DND-41 (cell line): ENCODE measurements around the gene MIPOL1.

Experiments
- ATAC-seq: fragments of 200-7000 bp; cut with Tn5 transposase; 3 replicates; pipeline ENCODE4 v1.9.1; 2021; ENCODE audit warnings: low read depth; ENCODE audit not compliant: insufficient read depth
- DNase-seq: peaks from one replicate; pipeline ENCODE4 v3.0.0-alpha.2; 2020
- H2AFZ ChIP-seq: 2 replicates; pipeline ENCODE4 v1.6.0; 2012; ENCODE audit warnings: low read depth, low read length
- H3K27ac ChIP-seq: 2 replicates; pipeline ENCODE4 v1.5.1; 2012; ENCODE audit warnings: low read length, inconsistent platforms
- H3K27me3 ChIP-seq: fragments of 200-600 bp; sonication (generic); 2 replicates; pipeline ENCODE4 v1.6.0; 2012; ENCODE audit warnings: low read length, mild to moderate bottlenecking, inconsistent platforms; ENCODE audit not compliant: insufficient read depth, poor library complexity
- H3K36me3 ChIP-seq: 2 replicates; pipeline ENCODE4 v1.5.1; 2012; ENCODE audit warnings: low read length, inconsistent platforms; ENCODE audit not compliant: insufficient read depth
- H3K4me1 ChIP-seq: 2 replicates; pipeline ENCODE4 v1.5.1; 2012; ENCODE audit warnings: mild to moderate bottlenecking, low read length; ENCODE audit not compliant: insufficient read depth
- H3K4me2 ChIP-seq: 2 replicates; pipeline ENCODE4 v1.6.0; 2012; ENCODE audit warnings: mild to moderate bottlenecking, moderate library complexity, low read length, inconsistent platforms; ENCODE audit not compliant: insufficient read depth
- H3K4me3 ChIP-seq, 2 experiments: fragments of 200-600 bp in 1 of 2; shearing (Covaris generic) in 1 of 2; 2 replicates each; pipeline ENCODE4 v1.5.1; 2012 to 2016; ENCODE audit warnings: inconsistent platforms in 2 of 2, low read length in 2 of 2, mild to moderate bottlenecking in 2 of 2, low read depth in 1 of 2, moderate library complexity in 1 of 2
- H3K79me2 ChIP-seq: 2 replicates; pipeline ENCODE4 v1.6.0; 2012; ENCODE audit warnings: low read length, inconsistent platforms; ENCODE audit not compliant: insufficient read depth
- H3K9ac ChIP-seq: 2 replicates; pipeline ENCODE4 v1.6.0; 2012; ENCODE audit warnings: low read depth, mild to moderate bottlenecking, inconsistent platforms, low read length, moderate library complexity
- H3K9me3 ChIP-seq: 2 replicates; pipeline ENCODE4 v1.5.1; 2012; ENCODE audit warnings: low read length, moderate library complexity, mild to moderate bottlenecking, inconsistent platforms; ENCODE audit not compliant: insufficient read depth, severe bottlenecking
- H4K20me1 ChIP-seq: 2 replicates; pipeline ENCODE4 v1.6.0; 2012; ENCODE audit warnings: low read length; ENCODE audit not compliant: insufficient read depth
- CTCF ChIP-seq: IDR thresholded peaks from 2 replicates; pipeline ENCODE4 v1.5.1; 2012; ENCODE audit warnings: borderline replicate concordance, low read length, moderate library complexity, mild to moderate bottlenecking; ENCODE audit not compliant: poor library complexity, severe bottlenecking; ENCODE audit errors: extremely low read depth
- EZH2 ChIP-seq: IDR thresholded peaks from 3 replicates; pipeline ENCODE4 v1.6.1; 2012; ENCODE audit warnings: borderline replicate concordance, low read depth, mild to moderate bottlenecking, moderate library complexity, low read length, inconsistent platforms; ENCODE audit not compliant: severe bottlenecking

MIPOL1 gene

GRCh38 chr14:37483672-37484071 is 285.9 kb downstream of the MIPOL1 start:
- no peak for ATAC-seq
- TF ChIP-seq CTCF (no peak), EZH2 (no peak)
- no peaks in the 10 kb centered on the region for H3K36me3 ChIP-seq
- no peak overlapping the region for H3K4me2 ChIP-seq
- H3K79me2 ChIP-seq, result no peaks in the 10 kb centered on the region
- no peak overlapping the region for H3K4me3 ChIP-seq
- DNase-seq, result no peak
- no peaks in the 10 kb centered on the region for H4K20me1 ChIP-seq
- no peaks in the 10 kb centered on the region for H3K4me1 ChIP-seq
- H3K9ac ChIP-seq, result no peak overlapping the region
- no peak overlapping the region for H2AFZ ChIP-seq
- H3K27me3 ChIP-seq, result no peaks in the 10 kb centered on the region
- no peaks in the 10 kb centered on the region for H3K9me3 ChIP-seq
- H3K27ac ChIP-seq, result no peak overlapping the region

GRCh38 chr14:37490607-37491006 is 292.9 kb downstream of the MIPOL1 start:
- H3K4me1 ChIP-seq, result no peaks in the 10 kb centered on the region
- no peak overlapping the region for H3K9ac ChIP-seq
- H2AFZ ChIP-seq, result no peak overlapping the region
- TF ChIP-seq CTCF (no peak), EZH2 (no peak)
- DNase-seq (no peak), ATAC-seq (no peak)
- no peaks in the 10 kb centered on the region for H3K27me3 ChIP-seq
- H3K79me2 ChIP-seq, result no peaks in the 10 kb centered on the region
- no peaks in the 10 kb centered on the region for H3K36me3 ChIP-seq
- no peaks in the 10 kb centered on the region for H3K9me3 ChIP-seq
- no peak overlapping the region for H3K4me3 ChIP-seq
- no peaks in the 10 kb centered on the region for H4K20me1 ChIP-seq
- no peak overlapping the region for H3K4me2 ChIP-seq
- no peak overlapping the region for H3K27ac ChIP-seq

GRCh38 chr14:37491076-37491475 is 293.3 kb downstream of the MIPOL1 start:
- Histone ChIP-seq H3K9ac (no peak overlapping the region), H3K27ac (no peak overlapping the region), H3K9me3 (no peaks in the 10 kb centered on the region), H3K36me3 (no peaks in the 10 kb centered on the region), H3K79me2 (no peaks in the 10 kb centered on the region), H3K27me3 (no peaks in the 10 kb centered on the region), H3K4me1 (no peaks in the 10 kb centered on the region), H3K4me2 (no peak overlapping the region), H2AFZ (no peak overlapping the region), H4K20me1 (no peaks in the 10 kb centered on the region), H3K4me3 (no peak overlapping the region)
- DNase-seq, result no peak
- TF ChIP-seq CTCF (no peak), EZH2 (no peak)
- ATAC-seq, result no peak

- Histone ChIP-seq H3K4me1 (no peaks in the 10 kb centered on the region), H3K4me2 (no peak overlapping the region), H3K27ac (no peak overlapping the region), H3K9ac (no peak overlapping the region), H3K4me3 (no peak overlapping the region), H4K20me1 (no peaks in the 10 kb centered on the region), H3K36me3 (no peaks in the 10 kb centered on the region), H3K27me3 (no peaks in the 10 kb centered on the region), H2AFZ (no peak overlapping the region), H3K79me2 (no peaks in the 10 kb centered on the region), H3K9me3 (no peaks in the 10 kb centered on the region)
- DNase-seq (no peak), ATAC-seq (no peak)
- TF ChIP-seq CTCF (no peak), EZH2 (no peak)
Measured at GRCh38 chr14:37493606-37494005, 295.9 kb downstream of the MIPOL1 start.
